Natural killer cell treated with Interleukin-12 subunit alpha and Interleukin-12 subunit beta and Interleukin-15 and Interleukin-18, amount 100 ng/mL, for 72 hours (primary cell): Measurements from ENCODE around the gene IFT80. TPM values are rescaled to one million over a fixed set of nuclear protein-coding genes. Genes with fewer than 3 reads are reported as not detected.
A peak's percentile ranks its signal among the peaks of the same experiment; 100 is the strongest.
"Not testable (repeated sequence)": the region's sequence is repeated elsewhere in the genome, so short reads cannot be mapped to it uniquely, and the experiment has no call there.

Experiments used
- ATAC-seq, 2 donors: fragments of 150-1000 bp; cut with Tn5 transposase in 1 of 2; sonication (Bioruptor Pico), chemical (Tn5 transposase) in 1 of 2; 2 replicates each; pipeline ENCODE4 v1.10.0; 2021
- DNase-seq: peaks from one replicate; pipeline ENCODE4 v3.0.0; 2022; ENCODE audit warnings: low spot score
- H3K27ac Mint-ChIP-seq, 2 donors: 1 replicate in 1 of 2; 2 replicates in 1 of 2; pipeline ENCODE4 v1.8.0; 2022; ENCODE audit warnings: mixed read lengths in 2 of 2, mild to moderate bottlenecking in 1 of 2, moderate library complexity in 1 of 2
- H3K27me3 Mint-ChIP-seq, 2 donors: 1 replicate in 1 of 2; 2 replicates in 1 of 2; pipeline ENCODE4 v1.8.0; 2022; ENCODE audit warnings: mixed read lengths in 2 of 2
- H3K36me3 Mint-ChIP-seq: one replicate; pipeline ENCODE4 v1.8.0; 2022; ENCODE audit warnings: mixed read lengths
- H3K4me1 Mint-ChIP-seq, 2 donors: 1 replicate in 1 of 2; 2 replicates in 1 of 2; pipeline ENCODE4 v1.8.0; 2022; ENCODE audit warnings: low read depth in 2 of 2, mixed read lengths in 2 of 2, mild to moderate bottlenecking in 1 of 2
- H3K4me3 Mint-ChIP-seq: one replicate; pipeline ENCODE4 v1.8.0; 2022; ENCODE audit warnings: mixed read lengths
- H3K9me3 Mint-ChIP-seq: 2 replicates; pipeline ENCODE4 v1.8.0; 2022; ENCODE audit warnings: mixed read lengths
- total RNA-seq, 2 donors: library from RNA; stranded (reverse); gene quantifications; one replicate each; pipeline ENCODE4 v1.2.3, GENCODE V29; 2022

The IFT80 gene
- total RNA-seq, 2 donors from 2014 or later = 15.7 to 25.7 TPM

DNA sequence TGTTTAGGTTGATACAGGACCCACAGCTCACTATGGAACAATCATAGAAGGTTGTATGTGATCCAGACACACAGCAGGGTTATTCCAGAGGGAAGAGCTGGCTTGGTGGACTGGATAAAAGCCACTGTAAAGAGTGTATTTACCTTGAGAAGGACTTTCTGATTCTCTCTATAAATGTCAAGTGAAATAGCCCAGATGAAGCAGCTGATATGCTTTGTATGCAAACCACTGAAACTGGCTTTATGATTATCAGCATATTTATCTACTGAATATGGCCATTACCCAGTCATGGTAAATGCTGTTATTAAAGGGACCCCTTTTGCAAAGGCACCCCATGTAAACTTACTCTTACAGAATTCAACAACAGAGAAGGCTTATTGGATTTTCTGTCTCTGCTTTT lies 145.7 kb downstream of the IFT80 start:
- H3K27ac Mint-ChIP-seq = no peak overlapping the region
- no peaks in the 10 kb centered on the region for H3K36me3 Mint-ChIP-seq
- H3K4me1 Mint-ChIP-seq = no peaks in the 10 kb centered on the region
- DNase-seq (no peak), ATAC-seq (no peak)
- H3K9me3 Mint-ChIP-seq = no peaks in the 10 kb centered on the region
- peaks cover 2 to 7% of the 10 kb centered on the region in 2 donors for H3K27me3 Mint-ChIP-seq
- H3K4me3 Mint-ChIP-seq = no peak overlapping the region

GRCh38 chr3:160247766-160248165 lies 151.3 kb downstream of the IFT80 start:
- DNase-seq = no peak
- Mint-ChIP-seq H3K27ac (no peak overlapping the region), H3K27me3 (peaks cover 14 to 33% of the 10 kb centered on the region in 2 donors), H3K36me3 (peaks cover 4% of the 10 kb centered on the region), H3K4me1 (no peaks in the 10 kb centered on the region), H3K9me3 (peaks cover 4% of the 10 kb centered on the region), H3K4me3 (no peak overlapping the region)
- no peak for ATAC-seq

DNA sequence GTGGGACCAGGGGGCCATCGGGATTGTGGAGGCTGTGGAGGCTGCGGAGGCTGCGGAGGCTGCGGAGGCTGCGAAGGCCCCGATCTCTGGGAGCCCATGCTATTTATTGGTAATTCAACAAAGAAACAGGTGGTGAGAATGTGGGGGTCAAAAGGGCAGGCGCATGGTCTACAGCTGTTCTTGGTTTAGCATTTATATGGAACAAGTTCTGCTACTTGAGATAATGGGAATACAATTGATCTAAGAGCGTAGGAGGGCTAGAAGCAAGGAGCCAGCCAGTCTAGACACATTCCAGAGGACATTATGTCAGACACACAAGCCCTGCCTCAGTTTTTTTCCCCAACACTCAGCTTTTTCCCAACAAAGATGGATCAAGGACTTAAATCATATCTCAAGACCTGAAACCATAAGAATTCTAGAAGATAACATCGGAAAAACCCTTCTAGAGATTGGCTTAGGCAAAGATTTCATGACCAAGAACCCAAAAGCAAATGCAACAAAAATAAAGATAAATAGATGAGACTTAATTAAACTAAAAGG lies 153.7 kb downstream of the IFT80 start:
- DNase-seq = no peak
- H3K27me3 Mint-ChIP-seq = peaks cover 21 to 47% of the 10 kb centered on the region in 2 donors
- H3K9me3 Mint-ChIP-seq = peaks cover 6% of the 10 kb centered on the region
- no peak for ATAC-seq
- H3K4me3 Mint-ChIP-seq = no peak overlapping the region
- no peaks in the 10 kb centered on the region for H3K4me1 Mint-ChIP-seq
- H3K36me3 Mint-ChIP-seq = peaks cover 7% of the 10 kb centered on the region
- H3K27ac Mint-ChIP-seq = no peak overlapping the region

DNA sequence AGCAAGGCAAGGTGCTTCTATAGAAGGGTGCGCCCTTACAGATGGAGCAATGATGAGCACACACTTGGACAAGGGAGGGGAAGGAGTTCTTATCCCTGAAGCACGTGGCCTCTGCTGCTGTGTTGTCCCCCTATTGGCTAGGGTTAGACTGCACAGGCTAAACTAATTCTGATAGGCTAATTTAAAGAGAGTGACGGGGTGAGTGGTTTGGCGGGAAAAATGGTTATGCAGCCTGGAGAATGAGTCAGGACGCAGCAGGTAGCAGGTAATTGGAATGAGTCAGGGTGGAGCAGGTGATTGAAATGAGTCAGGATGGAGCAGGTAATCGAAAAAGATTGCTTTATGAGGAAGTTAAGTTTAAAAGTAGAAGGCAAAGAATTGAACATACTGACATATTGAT lies 158.3 kb downstream of the IFT80 start:
- not testable (repeated sequence) for H3K4me1 Mint-ChIP-seq, H3K27ac Mint-ChIP-seq, H3K4me3 Mint-ChIP-seq, DNase-seq, ATAC-seq, H3K36me3 Mint-ChIP-seq, H3K9me3 Mint-ChIP-seq
- peaks cover 20 to 58% of the 10 kb centered on the region in 2 donors for H3K27me3 Mint-ChIP-seq

GRCh38 chr3:160232014-160232413 lies 167.0 kb downstream of the IFT80 start:
- no peak for DNase-seq
- H3K27ac Mint-ChIP-seq = no peak overlapping the region
- H3K4me3 Mint-ChIP-seq = no peak overlapping the region
- peaks cover 14 to 21% of the 10 kb centered on the region in 2 donors for H3K27me3 Mint-ChIP-seq
- H3K4me1 Mint-ChIP-seq = no peaks in the 10 kb centered on the region
- H3K36me3 Mint-ChIP-seq = no peaks in the 10 kb centered on the region
- ATAC-seq = no peak
- H3K9me3 Mint-ChIP-seq = no peaks in the 10 kb centered on the region

DNA sequence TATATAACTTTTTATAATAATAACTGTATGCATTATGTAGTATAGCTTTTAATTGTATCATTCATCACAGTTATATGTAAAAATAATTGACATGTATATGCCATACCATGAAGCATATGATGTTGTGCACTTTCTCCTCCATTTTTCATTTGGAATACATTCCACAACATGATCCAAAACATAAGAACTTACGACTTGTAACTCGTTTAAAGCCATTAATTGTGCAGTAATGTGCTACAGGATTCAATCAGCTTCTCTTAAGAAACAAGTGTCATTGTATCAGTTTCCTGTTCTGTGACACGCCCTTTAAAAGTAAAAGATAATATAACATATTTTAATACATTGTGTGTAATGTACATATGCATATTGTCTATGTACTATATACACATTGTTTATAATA lies 171.6 kb downstream of the IFT80 start:
- no peak for ATAC-seq
- no peak overlapping the region for H3K27ac Mint-ChIP-seq
- peaks cover 35 to 45% of the 10 kb centered on the region in 2 donors for H3K27me3 Mint-ChIP-seq
- H3K4me3 Mint-ChIP-seq = no peak overlapping the region
- no peaks in the 10 kb centered on the region for H3K36me3 Mint-ChIP-seq
- no peak for DNase-seq
- H3K4me1 Mint-ChIP-seq = peaks cover 10 to 18% of the 10 kb centered on the region in 2 donors
- H3K9me3 Mint-ChIP-seq = no peaks in the 10 kb centered on the region

DNA sequence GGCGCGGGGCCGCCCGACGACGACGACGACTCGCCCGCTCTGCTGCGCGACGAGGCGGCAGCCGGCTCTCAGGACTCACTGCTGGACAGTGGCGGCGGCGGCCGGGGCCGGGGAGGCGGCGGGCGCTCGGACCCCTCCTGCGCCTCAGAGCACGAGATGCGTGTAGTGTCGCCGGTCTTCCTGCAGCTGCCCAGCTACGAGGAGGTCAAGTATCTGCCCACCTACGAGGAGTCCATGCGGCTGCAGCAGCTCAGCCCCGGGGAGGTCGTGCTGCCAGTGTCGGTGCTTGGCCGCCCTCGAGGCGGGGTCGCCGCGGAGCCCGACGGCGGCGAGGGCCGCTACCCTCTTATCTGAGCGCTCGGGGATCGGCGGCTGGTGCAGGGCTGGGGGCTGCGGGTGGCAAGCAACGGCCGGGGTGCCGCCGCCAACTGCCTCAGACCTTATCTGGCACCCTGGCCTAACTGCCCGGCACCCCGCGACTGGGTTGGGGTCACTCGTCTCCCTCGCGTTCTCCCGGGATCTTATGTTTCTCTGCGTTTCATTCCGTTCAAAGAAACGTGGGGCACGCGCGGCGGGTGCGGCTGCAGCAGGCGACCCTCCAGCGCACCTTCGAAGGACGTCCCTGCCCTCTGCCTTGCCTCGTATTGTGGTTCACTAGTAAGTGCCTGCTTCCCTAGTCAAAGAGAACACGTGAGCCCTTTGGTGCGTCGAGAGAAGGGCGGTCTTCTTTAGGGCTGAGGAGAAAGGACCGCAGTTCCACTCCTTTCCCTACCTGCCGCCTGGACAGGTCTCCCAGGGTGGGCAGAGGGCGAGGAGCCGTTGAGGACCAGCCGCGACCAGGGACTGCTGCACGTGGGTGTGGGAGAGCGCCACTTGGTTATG lies 172.8 kb downstream of the IFT80 start:
- H3K27ac Mint-ChIP-seq = no peak overlapping the region
- H3K4me3 Mint-ChIP-seq = peak overlapping the region; percentile 81
- H3K4me1 Mint-ChIP-seq = peaks cover 10 to 18% of the 10 kb centered on the region in 2 donors
- peaks cover 31 to 45% of the 10 kb centered on the region in 2 donors for H3K27me3 Mint-ChIP-seq
- H3K9me3 Mint-ChIP-seq = no peaks in the 10 kb centered on the region
- no peak for DNase-seq
- H3K36me3 Mint-ChIP-seq = no peaks in the 10 kb centered on the region
- ATAC-seq = peak in 1 of 2 donors; percentile 37

DNA sequence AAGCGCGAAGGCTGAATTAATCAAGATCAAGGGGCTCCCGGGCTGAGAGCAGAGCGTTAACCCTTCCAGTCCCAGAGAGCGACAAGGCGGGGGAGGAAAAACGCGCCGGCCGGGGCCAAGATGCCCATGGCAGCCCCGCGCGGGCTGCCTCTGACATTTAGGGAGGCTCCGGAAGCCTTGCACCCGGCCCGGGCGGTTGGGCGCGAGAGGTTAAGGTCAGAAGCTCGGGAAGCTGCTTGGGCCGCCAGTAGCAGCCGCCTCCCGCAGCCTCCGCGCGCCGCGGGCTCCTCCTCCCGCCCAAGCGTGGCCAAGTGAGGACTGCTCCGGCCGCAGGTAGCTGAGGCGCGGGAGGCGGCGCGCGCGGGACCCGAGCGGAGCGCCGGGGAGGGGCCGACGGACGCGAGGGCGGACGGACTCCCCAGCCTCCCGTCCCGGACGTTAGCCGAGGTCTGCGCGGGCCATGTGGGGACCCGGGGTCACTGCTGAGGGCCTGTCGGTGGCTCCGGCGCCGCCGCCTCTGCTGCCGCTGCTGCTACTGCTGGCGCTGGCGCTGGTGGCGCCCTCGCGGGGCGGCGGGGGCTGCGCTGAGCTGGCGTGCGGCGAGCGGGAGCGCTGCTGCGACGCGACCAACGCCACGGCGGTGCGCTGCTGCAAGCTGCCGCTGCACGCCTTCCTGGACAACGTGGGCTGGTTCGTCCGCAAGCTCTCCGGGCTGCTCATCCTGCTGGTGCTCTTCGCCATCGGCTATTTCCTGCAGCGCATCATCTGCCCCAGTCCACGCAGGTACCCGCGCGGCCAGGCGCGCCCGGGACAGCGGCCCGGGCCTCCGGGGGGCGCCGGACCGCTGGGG lies 173.6 kb downstream of the IFT80 start, which contains the start of gene C3orf80:
C3orf80 (plus strand) TSS at position 247 of the 850 bp plus-strand sequence; CDS start at position 461, 214 bp downstream.
- Mint-ChIP-seq H3K9me3 (no peaks in the 10 kb centered on the region), H3K4me1 (peaks cover 10 to 18% of the 10 kb centered on the region in 2 donors), H3K27ac (no peak within 1 kb of the TSS), H3K36me3 (no peaks in the 10 kb centered on the region), H3K27me3 (peaks cover 31 to 44% of the 10 kb centered on the region in 2 donors), H3K4me3 (peak within 1 kb of the TSS; percentile 81)
- ATAC-seq = peak; percentile 91
- DNase-seq = peak; percentile 63

DNA sequence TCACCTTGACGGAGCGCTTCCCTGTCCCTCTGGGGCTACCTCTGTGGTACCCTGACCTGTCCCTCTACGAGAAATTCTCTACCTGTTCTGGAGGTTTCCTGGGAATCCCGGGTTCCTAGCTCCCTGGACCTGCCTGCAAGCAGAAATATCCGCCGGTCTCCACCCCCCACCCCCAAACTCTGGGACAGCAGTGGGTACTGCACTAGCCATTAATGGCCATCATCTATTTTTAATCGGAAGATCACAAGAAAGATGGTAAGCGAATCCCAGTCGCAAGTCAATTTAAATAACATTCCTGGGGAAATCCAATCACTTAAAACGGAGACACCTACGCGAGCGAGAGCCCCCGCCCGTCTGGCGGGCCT lies 174.2 kb downstream of the IFT80 start:
- H3K9me3 Mint-ChIP-seq = no peaks in the 10 kb centered on the region
- ATAC-seq = no peak
- DNase-seq = no peak
- no peaks in the 10 kb centered on the region for H3K36me3 Mint-ChIP-seq
- peak overlapping the region; percentile 77 for H3K4me3 Mint-ChIP-seq
- H3K4me1 Mint-ChIP-seq = peaks cover 10 to 18% of the 10 kb centered on the region in 2 donors
- H3K27ac Mint-ChIP-seq = no peak overlapping the region
- H3K27me3 Mint-ChIP-seq = peaks cover 31 to 44% of the 10 kb centered on the region in 2 donors

GRCh38 chr3:160224256-160224655 lies 174.8 kb downstream of the IFT80 start:
- DNase-seq (no peak), ATAC-seq (no peak)
- peaks cover 10 to 18% of the 10 kb centered on the region in 2 donors for H3K4me1 Mint-ChIP-seq
- no peaks in the 10 kb centered on the region for H3K36me3 Mint-ChIP-seq
- no peaks in the 10 kb centered on the region for H3K9me3 Mint-ChIP-seq
- H3K27ac Mint-ChIP-seq = no peak overlapping the region
- H3K27me3 Mint-ChIP-seq = peaks cover 34 to 48% of the 10 kb centered on the region in 2 donors
- peak overlapping the region; percentile 77 for H3K4me3 Mint-ChIP-seq

DNA sequence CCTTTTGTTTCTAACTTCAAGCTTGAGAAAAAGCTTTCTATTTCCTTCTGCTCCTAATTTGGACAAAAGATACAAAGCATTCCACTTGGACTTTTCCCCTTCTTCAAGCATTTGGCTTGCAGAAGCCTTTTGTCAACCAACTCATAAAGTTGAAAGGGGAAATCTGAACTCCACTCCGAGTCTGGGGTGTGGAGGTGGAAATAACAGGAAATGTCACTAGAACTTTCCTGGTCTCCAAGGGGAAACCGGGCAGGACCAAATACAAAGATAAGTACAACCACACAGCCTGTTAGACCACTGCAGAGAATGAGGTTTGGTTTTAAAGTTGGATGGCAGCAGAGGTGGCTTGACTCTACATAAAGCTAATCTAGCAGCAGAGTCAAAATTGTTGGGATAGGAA lies 178.0 kb downstream of the IFT80 start:
- H3K9me3 Mint-ChIP-seq = no peaks in the 10 kb centered on the region
- H3K36me3 Mint-ChIP-seq = no peaks in the 10 kb centered on the region
- peaks cover 31 to 63% of the 10 kb centered on the region in 2 donors for H3K27me3 Mint-ChIP-seq
- ATAC-seq (no peak), DNase-seq (no peak)
- H3K4me3 Mint-ChIP-seq = no peak overlapping the region
- no peak overlapping the region for H3K27ac Mint-ChIP-seq
- peaks cover 4 to 12% of the 10 kb centered on the region in 2 donors for H3K4me1 Mint-ChIP-seq

- H3K9me3 Mint-ChIP-seq = no peaks in the 10 kb centered on the region
- ATAC-seq = no peak
Measured at GRCh38 chr3:160220038-160220437, 179.0 kb downstream of the IFT80 start.

DNA sequence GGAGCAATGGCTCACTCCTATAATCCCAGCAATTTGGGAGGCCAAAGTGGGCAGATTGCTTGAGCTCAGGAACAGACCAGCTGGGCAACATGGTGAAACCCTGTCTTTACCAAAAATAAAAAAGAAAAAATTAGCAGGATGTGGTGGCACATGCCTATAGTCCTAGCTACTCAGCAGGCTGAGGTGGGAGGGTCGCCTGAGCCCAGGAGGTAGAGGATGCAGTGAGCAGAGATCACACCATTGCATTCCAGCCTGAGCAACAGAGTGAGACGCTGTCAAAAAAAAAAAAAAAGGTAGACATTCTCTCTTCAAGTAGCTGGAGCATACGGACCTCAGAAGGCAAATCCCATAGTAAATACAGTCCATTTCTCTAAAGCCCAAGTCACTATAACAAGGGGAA lies 180.9 kb downstream of the IFT80 start:
- no peaks in the 10 kb centered on the region for H3K36me3 Mint-ChIP-seq
- H3K4me3 Mint-ChIP-seq = no peak overlapping the region
- ATAC-seq = no peak

More at GRCh38 chr3:160220038-160220437, 179.0 kb downstream of the IFT80 start:
- H3K4me1 Mint-ChIP-seq = peaks cover 4 to 11% of the 10 kb centered on the region in 2 donors
- no peaks in the 10 kb centered on the region for H3K36me3 Mint-ChIP-seq
- no peak overlapping the region for H3K4me3 Mint-ChIP-seq
- DNase-seq = no peak
- no peak overlapping the region for H3K27ac Mint-ChIP-seq
- H3K27me3 Mint-ChIP-seq = peaks cover 31 to 61% of the 10 kb centered on the region in 2 donors

More for the DNA sequence above, 180.9 kb downstream of the IFT80 start:
- Mint-ChIP-seq H3K27me3 (peaks cover 22 to 52% of the 10 kb centered on the region in 2 donors), H3K27ac (no peak overlapping the region), H3K4me1 (no peaks in the 10 kb centered on the region), H3K9me3 (no peaks in the 10 kb centered on the region)
- no peak for DNase-seq
